ENCODE measurements around the gene ELAVL3.
"Not testable (repeated sequence)": the region's sequence is repeated elsewhere in the genome, so short reads cannot be mapped to it uniquely, and the experiment has no call there.

The ELAVL3 gene

DNA sequence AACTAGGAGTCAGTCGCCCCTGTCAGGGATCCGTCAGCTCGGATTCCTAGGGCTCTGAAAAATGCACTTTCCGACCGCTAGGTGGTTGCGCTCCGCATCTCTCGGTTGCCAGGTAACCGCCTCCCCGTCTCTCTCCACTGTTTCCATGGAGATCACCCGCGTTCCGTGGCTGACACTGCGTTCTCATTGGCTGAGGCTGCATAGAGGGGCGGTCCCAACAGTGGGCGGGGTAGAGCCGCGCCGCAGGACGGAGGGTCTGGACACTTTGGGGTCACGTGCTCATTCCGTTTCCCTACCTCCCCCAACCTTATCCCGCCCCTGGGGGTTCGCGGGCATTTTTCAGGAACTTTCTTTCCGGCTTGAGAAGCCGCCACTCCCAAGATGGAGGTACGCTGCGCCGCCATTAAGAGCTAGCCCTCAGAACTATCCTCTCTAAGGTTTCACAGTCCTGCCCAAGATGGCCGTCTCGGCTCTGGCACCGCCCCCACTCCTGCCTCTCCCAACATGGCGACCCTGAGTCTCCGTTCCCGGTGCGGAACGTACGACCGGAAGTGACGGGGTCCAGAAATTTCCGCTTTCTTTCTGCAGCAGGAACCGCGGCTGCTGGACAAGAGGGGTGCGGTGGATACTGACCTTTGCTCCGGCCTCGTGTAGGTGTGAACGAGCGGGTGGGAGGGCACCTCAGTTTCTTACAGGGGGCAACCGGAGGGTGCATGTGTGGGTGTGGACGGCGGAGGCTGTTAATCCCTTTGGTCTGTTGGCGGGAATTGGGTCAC lies 45.6 kb downstream of the ELAVL3 start, which contains the start of the genes ODAD3 and PRKCSH:
Gene ODAD3 (minus strand): TSS at position 65 of the 776 bp plus-strand sequence. CDS start 105 bp downstream, outside the sequence.
Gene PRKCSH (plus strand): TSS at position 579 of the 776 bp plus-strand sequence. CDS start 483 bp downstream, outside the sequence.
- peak; percentile 98 for DNase-seq (ENCODE audit: low read depth, low spot score)
- no peak within 1 kb of the TSS for H3K27ac ChIP-seq (ENCODE audit: low read length)
- no CpG with 5 or more reads among the region's 53 CpGs for WGBS (ENCODE audit: insufficient coverage, insufficient read length)
- H3K27me3 ChIP-seq (ENCODE audit: control insufficient read depth, insufficient read depth, low read length), result no peaks in the 10 kb centered on the region
- H3K4me3 ChIP-seq (ENCODE audit: low read length), result peak within 1 kb of the TSS; percentile 82
- H3K9me3 ChIP-seq (ENCODE audit: control insufficient read depth, insufficient read depth, low read length), result no peaks in the 10 kb centered on the region
- peaks cover 16% of the 10 kb centered on the region for H3K36me3 ChIP-seq (ENCODE audit: control insufficient read depth, insufficient read depth, low read length)
- peaks cover 6% of the 10 kb centered on the region for H3K4me1 ChIP-seq (ENCODE audit: control insufficient read depth, insufficient read depth, low read length)

DNA sequence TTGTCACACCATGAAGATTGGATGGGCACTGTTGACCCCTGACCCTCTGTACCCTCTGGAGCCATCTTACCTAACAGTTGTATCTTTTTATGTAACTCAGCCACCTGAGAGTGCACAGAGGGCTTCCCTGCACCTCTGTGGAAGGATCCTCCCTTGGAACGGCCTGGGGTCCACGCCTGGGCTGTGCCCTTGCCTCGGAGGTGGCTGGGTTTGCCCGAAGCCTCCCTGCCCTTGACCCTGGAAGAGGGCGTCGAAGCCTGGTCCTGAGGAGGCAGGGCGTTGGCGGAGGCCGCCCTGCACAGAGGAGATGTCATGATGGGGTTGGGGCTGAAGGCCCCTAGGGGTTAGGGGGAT lies 46.2 kb downstream of the ELAVL3 start:
- peak overlapping the region; percentile 54 for H3K4me3 ChIP-seq (ENCODE audit: low read length)
- peaks cover 16% of the 10 kb centered on the region for H3K36me3 ChIP-seq (ENCODE audit: control insufficient read depth, insufficient read depth, low read length)
- no peak for DNase-seq (ENCODE audit: low read depth, low spot score)
- H3K9me3 ChIP-seq (ENCODE audit: control insufficient read depth, insufficient read depth, low read length), result no peaks in the 10 kb centered on the region
- no peak overlapping the region for H3K27ac ChIP-seq (ENCODE audit: low read length)
- WGBS (ENCODE audit: insufficient coverage, insufficient read length), result no CpG with 5 or more reads among the region's 9 CpGs
- H3K27me3 ChIP-seq (ENCODE audit: control insufficient read depth, insufficient read depth, low read length), result no peaks in the 10 kb centered on the region
- H3K4me1 ChIP-seq (ENCODE audit: control insufficient read depth, insufficient read depth, low read length), result peaks cover 6% of the 10 kb centered on the region

DNA sequence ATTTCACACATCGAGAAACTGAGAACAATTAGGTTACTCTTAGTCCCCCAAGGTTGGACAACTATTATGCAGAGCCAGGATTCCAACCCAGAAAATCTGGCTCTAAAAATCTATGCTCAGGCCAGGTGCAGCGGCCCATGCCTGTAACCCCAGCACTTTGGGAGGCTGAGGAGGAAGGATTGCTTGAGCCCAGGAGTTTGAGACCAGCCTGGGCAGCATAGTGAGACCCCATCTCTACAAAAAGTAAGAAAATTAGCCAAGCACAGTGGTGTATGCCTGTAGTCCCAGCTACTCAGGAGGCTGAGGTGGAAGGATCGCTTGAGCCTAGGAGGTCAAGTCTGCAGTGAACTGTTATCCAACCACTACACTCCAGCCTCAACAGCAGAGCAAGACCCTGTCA lies 47.3 kb downstream of the ELAVL3 start:
- WGBS (ENCODE audit: insufficient coverage, insufficient read length), result no CpG with 5 or more reads among the region's 3 CpGs
- not testable (repeated sequence) for H3K9me3 ChIP-seq (ENCODE audit: control insufficient read depth, insufficient read depth, low read length); H3K4me3 ChIP-seq (ENCODE audit: low read length); H3K27me3 ChIP-seq (ENCODE audit: control insufficient read depth, insufficient read depth, low read length); DNase-seq (ENCODE audit: low read depth, low spot score); H3K4me1 ChIP-seq (ENCODE audit: control insufficient read depth, insufficient read depth, low read length); H3K27ac ChIP-seq (ENCODE audit: low read length)
- H3K36me3 ChIP-seq (ENCODE audit: control insufficient read depth, insufficient read depth, low read length), result peaks cover 14% of the 10 kb centered on the region

DNA sequence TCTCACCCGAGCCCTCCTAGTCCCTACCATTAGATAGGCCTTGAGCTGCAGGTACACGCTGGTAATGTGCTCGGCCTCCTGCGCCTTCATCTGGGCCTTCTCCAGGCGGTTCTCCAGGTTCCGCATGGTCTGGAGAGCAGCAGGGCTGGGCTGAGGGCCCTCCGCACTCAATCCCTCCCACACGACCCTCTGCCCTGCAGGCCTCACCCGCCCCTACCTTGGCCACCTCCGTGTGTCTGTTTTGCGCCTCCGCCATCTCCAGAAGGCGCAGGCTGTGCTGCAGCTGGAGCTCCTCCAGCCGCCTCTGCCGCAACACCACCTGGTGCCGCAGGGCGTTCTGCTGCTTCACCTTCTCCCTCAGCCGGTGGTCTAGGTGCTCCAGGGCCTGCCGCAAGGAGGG lies 54.2 kb downstream of the ELAVL3 start:
- no CpG with 5 or more reads among the region's 19 CpGs for WGBS (ENCODE audit: insufficient coverage, insufficient read length)
- Histone ChIP-seq H3K27me3 (ENCODE audit: control insufficient read depth, insufficient read depth, low read length) (no peaks in the 10 kb centered on the region), H3K4me1 (ENCODE audit: control insufficient read depth, insufficient read depth, low read length) (0 out of 2 replicates have a peak, but pooled peaks cover 4% of the 10 kb centered on the region), H3K36me3 (ENCODE audit: control insufficient read depth, insufficient read depth, low read length) (no peaks in the 10 kb centered on the region; the same call in 1 of the 2 replicates), H3K9me3 (ENCODE audit: control insufficient read depth, insufficient read depth, low read length) (no peaks in the 10 kb centered on the region), H3K4me3 (ENCODE audit: low read length) (no peak overlapping the region), H3K27ac (ENCODE audit: low read length) (no peak overlapping the region)
- no peak for DNase-seq (ENCODE audit: low read depth, low spot score)

DNA sequence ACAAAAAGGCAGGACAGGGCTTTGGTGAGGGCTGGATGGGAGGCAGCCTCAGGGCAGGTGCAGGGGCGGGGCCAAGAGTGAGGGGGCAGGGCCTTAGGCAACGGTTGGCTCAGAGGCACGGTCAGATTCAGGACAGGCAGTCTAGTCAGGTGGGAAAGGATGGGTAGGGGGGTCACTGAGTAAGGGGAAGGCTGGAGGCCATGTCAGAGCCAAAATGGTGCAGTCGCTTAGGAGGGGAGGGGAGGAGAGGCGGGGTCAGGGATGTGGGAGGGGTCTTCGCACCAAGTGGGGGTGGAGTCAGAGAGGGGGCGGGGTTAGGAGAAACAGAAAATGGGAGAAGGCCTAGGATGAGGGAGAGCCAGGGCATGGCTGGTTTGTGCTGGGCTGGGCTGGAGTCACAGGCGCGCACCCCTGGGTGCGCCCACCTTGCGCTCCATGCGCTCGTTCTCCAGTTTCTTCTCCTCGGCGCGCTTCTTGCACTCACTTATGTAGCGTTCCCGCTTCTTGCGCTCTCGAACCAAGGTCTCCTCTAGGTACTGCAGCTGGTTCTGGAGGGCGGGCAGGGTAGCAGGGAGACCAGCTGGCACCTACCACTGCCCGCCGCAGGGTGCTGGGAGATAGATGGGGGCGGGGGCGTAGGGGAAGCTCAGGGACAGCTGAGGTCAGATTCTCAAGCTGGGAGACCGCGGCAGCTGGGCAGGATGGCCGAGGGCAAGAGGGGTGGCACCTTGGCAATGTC lies 55.0 kb downstream of the ELAVL3 start:
- Histone ChIP-seq H3K27ac (ENCODE audit: low read length) (no peak overlapping the region), H3K36me3 (ENCODE audit: control insufficient read depth, insufficient read depth, low read length) (no peaks in the 10 kb centered on the region; the same call in 1 of the 2 replicates), H3K9me3 (ENCODE audit: control insufficient read depth, insufficient read depth, low read length) (no peaks in the 10 kb centered on the region), H3K27me3 (ENCODE audit: control insufficient read depth, insufficient read depth, low read length) (no peaks in the 10 kb centered on the region), H3K4me3 (ENCODE audit: low read length) (no peak overlapping the region), H3K4me1 (ENCODE audit: control insufficient read depth, insufficient read depth, low read length) (0 out of 2 replicates have a peak, but pooled peaks cover 4% of the 10 kb centered on the region)
- DNase-seq (ENCODE audit: low read depth, low spot score), result no peak
- no CpG with 5 or more reads among the region's 28 CpGs for WGBS (ENCODE audit: insufficient coverage, insufficient read length)

DNA sequence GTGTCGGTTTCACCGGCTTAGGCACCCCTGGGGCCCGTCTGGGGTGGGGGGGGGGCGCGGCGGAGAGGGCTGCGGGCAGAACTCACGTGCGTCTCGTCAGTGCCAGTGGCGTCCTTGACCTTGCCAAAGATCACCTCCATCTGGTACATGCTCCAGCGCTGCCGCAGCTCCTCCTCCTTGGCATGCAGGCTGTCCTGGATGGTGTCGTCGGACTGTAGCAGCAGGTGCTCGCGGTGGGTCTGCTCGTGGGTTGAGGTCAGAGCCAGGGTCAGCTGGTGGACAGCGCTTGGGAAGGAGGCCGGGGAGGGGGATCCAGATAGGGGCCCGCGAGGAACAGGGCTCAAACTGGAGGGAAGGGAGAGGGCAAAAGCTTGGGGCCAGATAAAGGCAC lies 57.1 kb downstream of the ELAVL3 start:
- no peak overlapping the region for H3K27ac ChIP-seq (ENCODE audit: low read length)
- no peaks in the 10 kb centered on the region for H3K27me3 ChIP-seq (ENCODE audit: control insufficient read depth, insufficient read depth, low read length)
- no peaks in the 10 kb centered on the region; the same call in 1 of the 2 replicates for H3K36me3 ChIP-seq (ENCODE audit: control insufficient read depth, insufficient read depth, low read length)
- no peaks in the 10 kb centered on the region for H3K9me3 ChIP-seq (ENCODE audit: control insufficient read depth, insufficient read depth, low read length)
- DNase-seq (ENCODE audit: low read depth, low spot score), result no peak
- WGBS (ENCODE audit: insufficient coverage, insufficient read length), result no CpG with 5 or more reads among the region's 22 CpGs
- no peak overlapping the region for H3K4me3 ChIP-seq (ENCODE audit: low read length)
- H3K4me1 ChIP-seq (ENCODE audit: control insufficient read depth, insufficient read depth, low read length), result peaks cover 5% of the 10 kb centered on the region

DNA sequence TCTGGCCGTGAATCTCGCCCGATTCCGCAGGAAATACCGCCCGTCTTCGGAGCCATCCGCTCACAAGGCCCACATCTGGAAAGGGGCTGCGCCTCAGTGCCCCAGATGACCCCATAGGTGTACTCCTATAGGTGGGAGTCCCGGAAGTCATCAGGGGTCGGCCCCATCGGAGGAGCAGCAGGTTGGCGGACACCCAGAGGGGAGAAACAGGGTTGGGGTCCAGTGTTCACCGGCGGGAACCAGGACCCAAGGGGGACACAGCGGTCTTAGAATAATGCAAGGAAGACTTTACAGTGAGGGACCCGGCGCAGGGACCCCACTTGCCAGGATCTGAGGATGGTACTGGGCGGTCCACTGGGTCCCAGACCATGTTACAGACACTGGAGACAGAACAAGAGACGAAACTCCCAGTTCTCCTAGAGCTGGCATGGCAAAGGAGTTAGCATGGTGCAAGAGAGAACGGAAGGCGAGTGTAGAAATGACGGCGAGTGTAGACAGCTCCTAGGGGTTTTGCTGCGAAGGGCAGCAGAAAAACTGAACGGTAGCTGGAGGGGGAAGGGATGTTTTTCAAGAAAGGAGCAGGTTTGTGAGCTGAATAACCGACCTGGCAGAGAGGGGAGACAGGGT lies 57.6 kb downstream of the ELAVL3 start:
- no peak for DNase-seq (ENCODE audit: low read depth, low spot score)
- Histone ChIP-seq H3K36me3 (ENCODE audit: control insufficient read depth, insufficient read depth, low read length) (no peaks in the 10 kb centered on the region; the same call in 1 of the 2 replicates), H3K27ac (ENCODE audit: low read length) (no peak overlapping the region), H3K4me3 (ENCODE audit: low read length) (no peak overlapping the region), H3K4me1 (ENCODE audit: control insufficient read depth, insufficient read depth, low read length) (peaks cover 5% of the 10 kb centered on the region), H3K9me3 (ENCODE audit: control insufficient read depth, insufficient read depth, low read length) (no peaks in the 10 kb centered on the region), H3K27me3 (ENCODE audit: control insufficient read depth, insufficient read depth, low read length) (no peaks in the 10 kb centered on the region)
- no CpG with 5 or more reads among the region's 27 CpGs for WGBS (ENCODE audit: insufficient coverage, insufficient read length)

DNA sequence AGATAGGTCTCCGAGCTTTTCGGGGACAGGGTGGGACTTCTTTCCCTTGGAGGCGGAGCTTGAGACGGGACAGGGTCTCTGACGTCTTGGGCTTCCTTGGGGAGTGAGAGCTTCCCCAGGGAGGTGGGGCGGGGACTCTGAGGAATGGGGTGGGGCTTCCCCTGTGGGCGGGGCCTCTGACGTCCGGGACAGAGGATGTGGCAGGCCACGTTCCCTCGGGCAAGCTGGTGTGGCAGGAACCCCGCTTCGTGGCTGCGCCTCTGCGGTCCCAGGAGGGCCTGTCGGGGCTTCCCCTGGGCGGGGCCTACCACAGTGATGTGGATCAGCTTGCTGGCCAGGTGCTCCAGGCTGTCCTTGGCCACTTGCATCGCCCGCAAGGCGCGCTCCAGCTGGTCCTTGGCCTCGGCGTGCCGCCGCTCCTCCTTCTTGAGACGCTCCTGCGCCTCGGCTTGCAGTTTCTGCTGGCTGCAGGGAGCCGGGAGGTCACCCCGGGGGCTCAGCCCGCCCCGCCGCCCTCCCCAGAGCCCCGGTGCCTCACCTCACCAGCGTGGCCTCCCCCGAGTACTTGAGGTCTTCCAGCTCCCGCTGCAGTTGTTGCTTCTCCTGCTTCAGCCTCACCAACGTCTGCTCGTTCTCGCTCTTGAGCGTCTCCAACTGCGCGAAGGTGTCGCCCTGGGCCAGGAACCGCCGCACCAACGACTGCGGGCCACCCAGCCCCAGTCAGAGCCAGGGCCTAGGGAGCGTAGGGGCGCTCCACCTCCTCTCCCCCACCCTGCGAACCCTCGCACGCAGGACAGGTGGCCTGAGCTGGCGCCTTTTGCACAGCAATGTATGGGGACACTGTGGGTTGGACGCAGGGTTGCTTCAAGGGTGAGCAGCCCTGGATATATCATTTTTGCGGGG lies 58.4 kb downstream of the ELAVL3 start:
- Histone ChIP-seq H3K4me3 (ENCODE audit: low read length) (peak overlapping the region; percentile 38; the same call in 1 of the 2 replicates), H3K9me3 (ENCODE audit: control insufficient read depth, insufficient read depth, low read length) (no peaks in the 10 kb centered on the region), H3K27ac (ENCODE audit: low read length) (no peak overlapping the region), H3K4me1 (ENCODE audit: control insufficient read depth, insufficient read depth, low read length) (peaks cover 5% of the 10 kb centered on the region), H3K36me3 (ENCODE audit: control insufficient read depth, insufficient read depth, low read length) (no peaks in the 10 kb centered on the region; the same call in 1 of the 2 replicates), H3K27me3 (ENCODE audit: control insufficient read depth, insufficient read depth, low read length) (no peaks in the 10 kb centered on the region)
- DNase-seq (ENCODE audit: low read depth, low spot score), result peak; percentile 95
- WGBS (ENCODE audit: insufficient coverage, insufficient read length), result no CpG with 5 or more reads among the region's 56 CpGs

DNA sequence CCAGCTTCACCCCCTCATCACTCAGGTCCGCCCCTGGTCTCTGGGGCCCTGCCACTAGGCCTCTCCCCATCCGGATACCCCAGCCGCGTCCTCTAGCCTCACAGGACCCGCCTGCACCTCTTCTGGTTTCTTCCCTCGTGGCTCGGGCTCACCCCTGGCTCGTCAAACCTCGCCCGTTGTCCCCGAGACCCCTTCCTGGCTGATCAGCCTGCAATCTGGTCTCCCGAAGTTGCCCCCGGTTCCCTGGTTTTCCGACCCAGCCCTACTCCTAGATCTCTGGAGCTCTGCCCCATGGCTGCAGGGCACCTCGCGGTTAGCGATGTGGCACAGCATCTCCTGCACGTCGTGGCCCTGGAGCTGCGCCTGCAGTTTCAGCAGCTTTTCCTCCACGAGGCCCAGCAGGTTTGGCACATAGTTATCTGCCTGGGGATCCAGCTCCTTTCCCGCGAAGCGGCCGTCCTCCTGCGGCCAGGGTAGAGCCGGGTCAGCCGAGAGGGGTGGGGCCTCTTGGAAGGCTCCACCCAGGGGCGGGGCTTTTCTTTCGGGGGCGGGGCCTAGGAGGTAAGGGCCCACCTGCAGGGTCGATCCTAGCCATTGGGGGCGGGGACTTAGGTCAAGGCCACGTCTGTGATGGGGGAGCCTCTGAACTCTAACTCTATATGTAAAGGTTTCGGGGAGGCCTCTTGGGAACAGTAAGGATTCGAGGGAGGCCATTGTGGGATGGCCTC lies 59.3 kb downstream of the ELAVL3 start:
- peak overlapping the region; percentile 55; the same call in 1 of the 2 replicates for H3K4me3 ChIP-seq (ENCODE audit: low read length)
- no peak for DNase-seq (ENCODE audit: low read depth, low spot score)
- WGBS (ENCODE audit: insufficient coverage, insufficient read length), result no CpG with 5 or more reads among the region's 36 CpGs
- no peaks in the 10 kb centered on the region for H3K27me3 ChIP-seq (ENCODE audit: control insufficient read depth, insufficient read depth, low read length)
- H3K36me3 ChIP-seq (ENCODE audit: control insufficient read depth, insufficient read depth, low read length), result no peaks in the 10 kb centered on the region; the same call in 1 of the 2 replicates
- H3K4me1 ChIP-seq (ENCODE audit: control insufficient read depth, insufficient read depth, low read length), result peaks cover 5% of the 10 kb centered on the region
- H3K9me3 ChIP-seq (ENCODE audit: control insufficient read depth, insufficient read depth, low read length), result no peaks in the 10 kb centered on the region
- no peak overlapping the region for H3K27ac ChIP-seq (ENCODE audit: low read length)
